ENCODE results near the gene ARFGEF3.
"Not testable (repeated sequence)": the region's sequence is repeated elsewhere in the genome, so short reads cannot be mapped to it uniquely, and the experiment has no call there.

Gene ARFGEF3

DNA sequence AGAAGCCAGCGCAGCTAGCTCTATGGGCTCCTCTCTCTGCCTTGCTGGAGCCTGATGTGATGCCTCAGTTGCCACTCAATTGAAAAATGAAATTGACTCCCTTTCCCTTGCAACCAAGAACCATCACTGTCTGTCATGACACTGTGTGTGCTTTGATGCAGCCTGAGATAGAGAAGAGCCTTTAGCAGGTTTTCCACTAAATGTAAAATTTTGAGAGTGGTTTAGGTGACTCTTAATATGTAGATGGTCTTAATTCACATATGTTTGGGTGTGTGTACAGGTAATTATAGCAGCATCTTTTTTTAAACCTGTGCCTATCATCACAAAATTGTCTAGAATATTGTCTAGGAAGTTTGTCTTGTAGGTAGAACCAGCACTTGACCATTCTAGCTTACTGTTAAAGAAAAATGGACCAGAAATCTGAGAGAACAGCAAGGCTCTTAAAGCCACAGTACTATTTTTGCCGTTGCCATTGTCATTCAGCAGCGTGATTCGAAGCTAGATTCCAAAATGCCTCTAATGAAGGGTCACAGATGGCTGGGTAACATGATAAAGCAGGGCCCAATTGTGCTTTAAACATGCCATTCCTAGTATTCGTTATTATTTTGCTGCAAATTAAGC, 1.3 kb downstream of the ARFGEF3 start:
- no peak for DNase-seq (ENCODE audit: low read depth)

DNA sequence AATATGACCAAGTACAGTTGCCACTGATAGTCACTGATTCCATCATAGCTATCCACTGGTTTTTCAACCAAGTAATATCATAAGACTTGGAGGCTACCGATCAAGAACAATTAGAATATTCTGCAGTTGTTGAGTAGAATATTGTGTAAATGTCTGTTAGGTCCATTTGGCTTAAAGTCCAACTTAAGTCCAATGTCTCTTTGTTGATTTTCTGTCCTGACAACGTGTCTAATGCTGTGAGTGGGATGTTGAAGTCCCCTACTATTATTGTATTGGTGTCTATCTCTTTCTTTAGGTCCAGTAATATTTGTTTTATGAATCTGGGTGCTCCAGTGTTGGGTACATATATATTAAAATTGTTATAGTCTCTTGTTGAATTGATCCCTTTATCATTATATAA, 13.9 kb downstream of the ARFGEF3 start:
- no peak for DNase-seq (ENCODE audit: low read depth)

DNA sequence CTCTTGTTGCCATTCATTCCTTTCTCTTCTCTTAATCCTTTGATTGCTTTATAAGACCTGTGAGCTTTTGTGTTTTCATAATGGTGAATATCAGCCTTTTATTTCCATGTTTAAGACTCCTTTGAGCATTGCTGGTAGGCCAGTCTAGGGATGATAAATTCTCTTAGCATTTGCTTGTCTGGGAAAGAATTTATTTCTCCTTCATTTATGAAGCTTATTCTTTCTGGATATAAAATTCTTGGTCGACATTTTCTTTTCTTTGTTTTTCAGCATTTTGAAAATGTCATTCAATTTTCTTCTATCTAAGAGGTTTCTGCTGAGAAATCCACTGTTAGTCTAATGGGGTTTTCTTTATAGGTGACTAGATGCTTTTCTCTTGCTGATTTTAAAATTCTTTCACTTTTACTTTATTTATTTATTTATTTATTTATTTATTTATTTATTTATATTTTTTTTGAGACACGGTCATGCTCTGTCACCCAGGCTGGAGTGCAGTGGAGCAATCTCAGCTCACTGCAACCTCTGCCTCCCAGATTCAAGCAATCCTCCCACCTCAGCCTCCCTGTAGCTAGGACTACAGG, 15.0 kb downstream of the ARFGEF3 start:
- no peak for DNase-seq (ENCODE audit: low read depth)

DNA sequence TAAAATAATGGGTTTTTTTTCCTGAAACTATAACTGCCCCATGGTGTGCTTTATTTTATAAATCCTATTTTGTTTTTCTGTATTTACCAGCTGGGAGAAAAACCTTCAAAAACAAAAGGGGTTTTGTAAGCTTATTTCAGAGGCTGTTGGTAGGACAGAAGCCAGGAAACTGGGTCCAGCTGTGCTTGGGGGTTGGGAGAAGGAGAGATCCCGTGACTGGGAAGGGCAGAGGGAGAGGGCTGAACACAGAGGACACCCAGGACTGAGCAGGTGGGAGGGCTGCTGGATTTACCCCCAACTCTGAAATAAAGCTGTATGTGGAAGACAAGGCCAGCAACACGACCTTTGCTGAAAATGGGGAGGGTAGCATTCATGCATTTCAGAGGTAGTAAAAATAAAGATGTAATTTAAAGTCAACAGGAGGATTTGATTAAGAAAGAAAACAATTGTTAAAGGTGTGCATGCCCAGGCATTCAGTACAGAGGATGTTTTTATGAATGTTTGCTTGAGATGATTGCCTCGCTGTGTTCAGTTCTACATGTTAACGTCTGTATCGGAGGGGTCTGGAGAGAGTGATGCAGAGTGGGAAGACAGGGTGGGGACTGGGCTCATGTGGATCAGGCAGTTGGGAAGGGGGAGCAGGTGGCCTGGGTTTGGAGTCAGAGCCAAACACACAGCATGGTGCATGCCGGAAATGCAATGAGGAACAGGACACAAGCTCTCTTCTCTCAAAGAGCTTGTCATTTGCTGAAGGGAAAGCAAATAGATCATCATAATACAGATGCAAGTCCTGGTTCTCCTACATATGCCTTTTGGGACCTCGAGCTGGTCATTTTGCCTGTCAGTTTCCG, 21.4 kb downstream of the ARFGEF3 start:
- no peak for DNase-seq (ENCODE audit: low read depth)

DNA sequence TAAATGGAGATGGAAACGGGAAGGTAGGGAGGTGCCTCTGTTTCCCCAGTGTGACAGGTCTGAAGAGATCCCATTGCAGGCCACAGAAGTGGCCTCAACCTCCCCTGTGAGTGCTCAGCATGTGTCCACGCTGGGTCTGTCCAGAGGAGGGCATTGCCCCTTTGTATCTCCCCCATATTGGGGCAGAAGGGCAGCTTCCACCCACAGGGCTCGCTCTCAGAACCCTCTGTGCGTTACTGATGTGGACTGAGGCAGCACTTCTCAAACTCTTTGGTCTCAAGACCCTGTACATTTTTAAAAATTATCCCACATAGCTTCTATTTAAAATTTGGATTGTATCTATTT, 22.0 kb downstream of the ARFGEF3 start:
- DNase-seq (ENCODE audit: low read depth), result no peak

DNA sequence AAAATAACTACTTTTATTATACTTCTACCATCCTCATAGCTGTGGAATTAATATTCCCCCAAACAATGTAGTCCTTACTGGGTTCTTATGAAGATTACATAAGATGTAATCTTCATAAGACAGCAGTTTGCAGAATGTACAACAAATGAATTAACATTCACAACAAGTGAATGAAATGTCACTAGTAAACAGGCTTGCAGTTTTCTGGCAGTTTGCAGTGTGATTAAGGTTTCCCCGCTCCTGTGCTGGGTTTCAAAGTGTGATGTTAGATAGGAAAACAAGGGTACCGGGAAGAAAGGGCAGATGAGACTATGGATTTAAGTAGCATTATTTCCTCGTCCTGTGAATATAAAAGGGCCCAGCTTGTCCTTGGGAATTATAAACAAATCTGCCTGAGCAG, 22.5 kb downstream of the ARFGEF3 start:
- DNase-seq (ENCODE audit: low read depth), result no peak

DNA sequence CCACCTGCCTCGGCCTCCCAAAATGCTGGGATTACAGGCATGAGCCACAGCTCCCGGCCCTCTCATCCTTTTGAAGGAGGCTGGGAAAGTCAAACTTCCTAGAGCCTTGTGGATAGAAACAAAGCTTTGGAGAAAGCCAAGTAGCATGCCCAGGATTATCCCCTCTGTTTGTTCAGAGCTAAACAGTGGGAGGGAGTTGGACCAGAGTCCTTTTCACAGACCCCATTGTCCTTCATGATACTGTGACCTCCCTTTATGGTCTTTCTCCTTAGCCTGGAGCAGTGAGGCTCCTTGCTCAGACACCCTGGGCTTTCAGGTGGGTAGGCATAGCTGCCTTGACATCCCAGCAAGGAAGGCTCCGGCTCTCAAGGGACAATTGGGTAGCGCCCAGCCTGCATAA, 25.4 kb downstream of the ARFGEF3 start:
- no peak for DNase-seq (ENCODE audit: low read depth)

DNA sequence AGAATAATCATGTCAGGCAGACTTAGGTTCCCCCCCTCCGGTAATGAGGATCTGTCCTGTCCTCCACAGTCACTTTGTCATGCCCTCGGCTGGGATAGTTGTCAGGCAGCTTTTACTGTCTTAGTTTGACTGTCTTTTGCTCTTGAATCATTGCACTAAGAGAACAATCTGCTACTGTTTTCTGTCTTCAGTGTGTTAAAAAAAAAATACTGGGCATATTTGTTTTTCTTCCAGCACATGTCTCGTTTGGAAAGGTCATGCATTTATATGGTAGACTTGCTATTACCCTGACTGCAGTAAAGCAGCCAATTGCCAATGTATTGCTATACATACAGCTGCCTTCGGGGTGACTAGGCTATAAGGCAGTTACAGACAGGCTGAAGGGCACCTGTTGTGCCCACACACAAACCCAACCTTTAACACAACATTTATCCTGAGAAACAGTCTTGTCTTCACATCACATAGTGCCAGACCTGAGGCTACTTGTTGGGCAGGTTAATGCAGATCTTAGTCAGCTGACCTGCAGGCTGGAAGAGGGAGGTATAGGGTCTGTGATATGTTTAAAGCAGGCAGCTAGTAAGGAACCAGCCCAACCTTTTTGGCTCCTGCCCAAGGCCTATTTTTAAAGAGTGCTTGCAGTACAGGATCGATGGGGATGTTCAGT, 26.7 kb downstream of the ARFGEF3 start:
- no peak for DNase-seq (ENCODE audit: low read depth)

DNA sequence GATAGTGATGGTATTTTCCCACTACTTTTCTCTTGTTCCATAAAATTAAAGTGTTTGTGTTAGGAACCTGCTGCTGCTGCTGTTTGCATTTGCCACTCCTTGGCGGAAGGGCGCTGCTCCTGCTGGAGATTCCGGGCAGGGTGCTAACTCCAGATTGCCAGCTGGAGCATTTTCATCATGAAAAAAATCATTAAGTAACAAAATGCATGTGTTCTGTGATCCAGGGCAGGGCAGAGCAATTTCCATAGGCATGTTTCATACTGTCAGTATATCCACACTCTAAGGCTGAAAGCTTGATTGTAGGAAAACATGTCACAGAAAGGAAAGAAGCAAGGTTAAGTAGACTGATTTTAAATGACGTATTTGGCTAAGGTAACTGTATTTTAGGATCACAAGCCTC, 32.5 kb downstream of the ARFGEF3 start:
- no peak for DNase-seq (ENCODE audit: low read depth)

DNA sequence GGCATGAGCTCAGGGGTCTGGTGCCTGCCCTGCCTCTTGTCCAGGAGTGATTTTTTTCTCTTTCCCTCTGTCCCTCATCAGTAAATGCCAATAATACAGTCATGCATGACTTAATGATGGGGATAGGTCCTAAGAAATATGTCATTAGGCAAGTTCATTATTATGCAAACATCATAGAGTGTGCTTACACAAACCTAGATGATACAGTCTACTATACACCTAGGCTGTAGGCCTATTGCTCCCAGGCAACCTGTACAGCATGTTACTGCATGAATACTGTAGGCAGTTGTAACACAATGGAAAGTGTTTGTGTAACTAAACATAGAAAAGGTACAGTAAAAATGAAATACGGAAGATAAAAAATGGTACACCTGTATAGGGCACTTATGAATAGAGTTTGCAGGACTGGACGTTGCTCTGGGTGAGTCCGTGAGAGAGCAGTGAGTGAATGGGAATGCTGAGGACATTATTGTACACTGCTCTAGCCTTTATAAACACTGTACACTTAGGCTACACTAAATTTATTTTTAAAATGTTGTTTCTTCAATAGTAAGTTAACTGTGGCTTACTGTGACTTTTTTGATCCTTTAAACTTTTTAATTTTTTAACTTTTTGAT, 34.5 kb downstream of the ARFGEF3 start:
- DNase-seq (ENCODE audit: low read depth), result no peak

DNA sequence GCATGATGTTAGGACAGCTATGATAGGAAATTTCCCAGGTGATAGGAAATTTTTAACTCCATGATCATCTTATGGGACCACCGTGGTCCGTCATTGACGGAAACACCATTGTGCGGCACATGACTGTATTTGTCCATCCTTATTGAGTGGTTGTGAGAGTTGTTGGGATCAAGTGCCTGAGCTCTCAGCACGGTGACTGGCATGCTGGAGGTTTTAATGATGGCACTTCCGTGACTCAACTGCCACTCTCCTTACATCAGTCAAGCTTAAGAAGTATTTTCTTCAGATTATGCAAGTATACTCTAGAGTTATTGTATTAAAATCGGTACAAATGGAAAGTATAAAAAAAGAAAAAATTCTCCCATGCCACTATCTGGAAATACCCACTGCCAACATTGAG, 35.8 kb downstream of the ARFGEF3 start:
- no peak for DNase-seq (ENCODE audit: low read depth)

DNA sequence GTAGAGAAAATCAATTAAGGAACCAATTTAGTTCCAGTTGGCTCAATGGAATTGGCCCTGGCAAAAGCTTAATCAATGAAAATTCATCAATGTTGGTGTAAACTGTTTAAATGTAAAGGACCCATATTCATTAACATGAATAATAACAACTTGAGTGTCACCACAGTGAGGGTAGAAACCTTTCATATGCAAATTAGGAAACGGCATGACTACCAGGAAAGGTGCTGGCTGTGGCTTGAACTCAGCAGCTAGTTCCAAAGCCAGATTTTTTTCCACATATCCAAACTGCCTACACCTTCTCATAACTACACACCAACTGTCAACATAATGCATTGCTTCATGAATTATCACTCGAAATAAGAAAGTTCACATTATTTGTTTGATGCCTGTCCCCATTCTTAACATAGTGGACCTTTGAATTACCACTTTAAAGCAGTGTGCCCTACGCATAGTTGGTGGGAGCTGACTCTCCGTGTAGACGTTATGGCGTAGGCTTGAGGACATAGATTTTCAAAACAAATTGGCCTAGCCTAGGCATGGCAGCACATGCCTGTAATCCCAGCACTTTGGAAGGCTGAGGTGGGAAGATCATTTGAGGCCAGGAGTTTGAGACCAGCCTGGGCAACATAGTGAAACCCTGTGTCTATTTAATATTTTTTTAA, 36.8 kb downstream of the ARFGEF3 start:
- DNase-seq (ENCODE audit: low read depth), result no peak

DNA sequence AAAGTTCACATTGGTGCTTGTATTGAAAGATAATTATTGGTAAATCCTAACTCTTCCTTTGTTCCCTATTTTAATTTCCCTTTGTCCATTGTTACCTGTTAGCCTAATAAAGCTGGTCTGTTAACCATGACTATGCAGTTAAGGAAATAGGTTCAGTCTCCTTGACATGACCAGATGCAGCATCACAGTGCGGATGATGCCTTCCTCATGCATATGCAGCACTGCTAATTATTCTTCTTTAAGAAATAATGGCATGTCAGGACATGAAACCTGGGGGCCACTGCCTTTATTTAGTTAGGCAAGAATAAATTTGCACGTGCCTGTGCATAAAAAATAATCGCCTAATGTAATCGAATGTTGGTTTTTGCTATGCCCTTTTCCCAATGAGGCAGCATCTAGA, 40.1 kb downstream of the ARFGEF3 start:
- no peak for DNase-seq (ENCODE audit: low read depth)

DNA sequence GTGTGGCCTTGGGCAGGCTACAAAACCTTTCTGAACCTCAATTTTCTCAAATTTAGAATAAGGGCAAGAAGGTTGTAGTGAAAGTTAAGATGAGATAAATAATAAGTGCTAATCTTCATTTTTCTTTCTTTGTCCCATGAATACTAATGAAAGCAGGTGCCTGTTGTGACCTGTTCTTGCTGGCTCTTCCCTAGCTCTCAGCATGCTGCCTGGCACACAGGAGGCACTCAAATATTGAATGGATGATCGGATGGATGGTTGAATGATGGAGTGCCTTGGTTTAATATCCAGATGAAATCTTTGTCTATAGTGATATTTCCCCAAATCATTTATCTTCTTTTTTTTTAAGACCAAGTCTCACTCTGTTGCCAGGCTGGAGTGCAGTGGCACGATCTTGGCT, 41.6 kb downstream of the ARFGEF3 start:
- no peak for DNase-seq (ENCODE audit: low read depth)

DNA sequence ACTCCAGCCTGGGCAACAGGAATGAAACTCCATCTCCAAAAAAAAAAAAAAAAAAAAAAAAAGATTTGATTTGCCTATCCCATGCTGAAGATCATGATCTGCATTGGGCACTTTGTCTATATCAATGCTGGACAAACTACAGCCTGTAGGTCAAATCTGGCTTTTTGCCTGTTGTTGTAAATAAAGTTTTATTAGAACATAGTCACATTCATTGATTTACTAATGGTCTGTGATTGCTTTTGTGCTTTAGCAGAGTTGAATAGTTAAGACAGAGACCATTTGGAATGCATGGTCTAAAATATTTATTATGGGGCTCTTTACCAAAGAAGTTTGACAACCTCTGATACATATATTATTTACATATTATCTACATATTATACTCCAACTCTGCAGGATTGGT, 42.6 kb downstream of the ARFGEF3 start:
- DNase-seq (ENCODE audit: low read depth), result no peak

DNA sequence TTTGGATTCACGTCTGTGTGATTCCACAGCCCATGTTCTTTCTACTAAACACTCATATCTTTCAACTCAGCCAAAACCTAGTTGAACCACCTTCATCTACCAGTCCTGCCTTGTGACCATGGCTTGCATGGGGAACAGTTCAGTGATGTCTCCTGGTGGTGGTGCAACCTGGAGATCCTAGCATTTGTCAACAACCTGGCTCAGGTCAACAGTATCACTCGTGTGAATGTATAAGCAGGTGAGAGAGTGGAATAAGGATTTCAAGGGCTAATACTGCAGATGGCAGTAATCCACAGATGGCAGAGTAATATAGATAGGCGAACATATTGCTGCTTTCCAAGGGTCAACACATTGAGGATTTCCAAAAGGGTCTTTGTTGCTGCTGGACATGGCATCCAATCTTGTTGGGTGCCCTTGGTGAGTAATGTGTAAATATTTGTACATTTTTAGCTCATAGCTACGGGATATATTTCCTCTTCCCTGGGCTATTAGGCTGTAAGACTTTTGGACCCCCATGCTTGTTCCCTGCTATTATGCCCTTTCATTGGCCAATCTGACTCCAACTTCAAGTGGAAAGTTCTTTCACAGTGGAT, 43.1 kb downstream of the ARFGEF3 start:
- DNase-seq (ENCODE audit: low read depth), result no peak

DNA sequence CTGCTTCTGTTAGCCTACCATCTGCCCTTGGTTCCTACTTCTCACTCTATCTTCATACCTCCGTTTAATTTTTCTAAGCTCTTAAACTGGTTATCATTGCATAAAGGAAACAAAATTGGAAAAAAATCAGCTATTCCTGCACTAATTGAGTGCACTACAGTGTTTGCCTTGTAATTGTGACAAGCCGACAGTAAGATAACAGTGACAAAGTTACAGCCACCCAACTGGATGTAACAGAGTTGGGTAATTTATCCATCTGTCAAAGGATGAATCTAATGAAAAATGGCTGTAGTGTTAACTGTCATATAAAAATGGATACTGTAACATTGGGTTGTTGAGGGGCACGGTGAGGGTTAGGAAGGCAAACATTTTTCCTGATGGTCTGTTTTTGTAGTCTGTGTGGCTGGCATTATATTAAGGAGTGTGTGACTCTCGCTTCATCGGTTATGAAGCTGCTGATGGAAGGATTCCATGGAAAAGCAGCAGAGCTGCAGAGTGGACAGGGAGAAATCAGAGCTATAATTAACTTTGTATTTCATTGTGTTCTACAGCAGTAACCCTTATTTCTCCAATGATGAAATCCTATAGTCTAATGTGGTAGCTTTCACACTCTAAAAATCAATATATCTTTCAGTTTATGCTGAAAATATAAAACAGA, 43.8 kb downstream of the ARFGEF3 start:
- no peak for DNase-seq (ENCODE audit: low read depth)

DNA sequence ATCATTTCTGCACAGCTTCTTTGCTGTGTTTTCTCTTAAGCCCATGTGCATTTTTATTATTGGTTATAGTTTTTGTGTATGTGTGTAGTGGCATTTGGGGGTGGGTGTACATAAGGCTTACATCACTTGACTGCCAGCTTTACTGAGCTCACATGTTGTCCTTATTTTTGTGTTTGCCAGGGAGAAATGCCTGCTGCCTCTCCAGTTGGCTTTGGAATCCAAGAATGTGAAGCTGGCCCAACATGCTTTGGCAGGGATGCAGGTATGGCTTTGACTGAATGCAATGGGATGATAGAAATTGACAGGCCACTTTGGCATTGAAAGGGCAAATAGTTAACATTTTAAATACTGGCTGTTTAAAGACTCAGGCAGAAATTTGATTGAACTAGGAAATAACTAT, 45.1 kb downstream of the ARFGEF3 start:
- no peak for DNase-seq (ENCODE audit: low read depth)

DNA sequence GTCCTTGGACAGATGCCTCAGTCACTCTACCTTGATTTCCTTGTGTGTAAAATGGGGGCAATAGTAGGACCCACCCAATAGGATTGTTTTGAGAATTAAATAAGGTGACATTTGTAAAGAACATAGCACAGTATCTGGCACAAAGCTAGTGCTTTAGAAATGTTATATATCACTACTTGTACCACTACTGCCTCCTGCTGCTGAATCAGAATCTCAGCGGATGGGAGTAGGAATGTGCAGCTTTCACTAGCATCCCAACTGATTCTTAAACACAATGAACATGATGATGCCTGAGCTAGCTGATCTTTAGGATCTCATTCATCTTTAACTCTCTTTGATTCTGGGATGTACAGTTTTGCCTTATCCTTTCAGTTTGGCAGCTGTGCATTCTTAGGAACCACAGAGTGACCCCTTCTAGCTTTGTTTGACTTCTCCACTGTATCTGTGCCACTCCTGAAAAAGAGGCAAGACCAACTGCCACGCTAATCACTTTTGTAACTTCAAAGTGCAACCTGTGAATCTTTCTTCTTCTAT, 49.4 kb downstream of the ARFGEF3 start:
- DNase-seq (ENCODE audit: low read depth), result no peak

DNA sequence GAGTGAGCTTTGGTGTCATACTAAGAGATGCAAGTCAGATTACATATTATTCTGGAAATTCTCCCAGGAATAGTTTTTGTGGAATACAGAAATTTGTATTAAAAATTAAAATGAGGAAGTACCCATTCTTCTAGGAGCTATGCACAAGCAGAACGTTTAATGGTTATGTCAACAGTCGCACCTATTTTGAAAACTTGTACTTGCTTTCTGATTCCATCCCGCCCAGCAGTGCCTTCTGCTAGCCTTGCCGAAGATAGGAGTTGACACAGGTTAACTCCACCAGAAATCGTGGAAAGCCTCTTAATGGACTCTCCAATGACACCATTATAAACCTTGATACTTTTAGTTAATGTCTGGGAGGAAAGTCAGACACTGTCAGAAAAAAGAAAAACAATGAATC, 49.9 kb downstream of the ARFGEF3 start:
- DNase-seq (ENCODE audit: low read depth), result no peak

DNA sequence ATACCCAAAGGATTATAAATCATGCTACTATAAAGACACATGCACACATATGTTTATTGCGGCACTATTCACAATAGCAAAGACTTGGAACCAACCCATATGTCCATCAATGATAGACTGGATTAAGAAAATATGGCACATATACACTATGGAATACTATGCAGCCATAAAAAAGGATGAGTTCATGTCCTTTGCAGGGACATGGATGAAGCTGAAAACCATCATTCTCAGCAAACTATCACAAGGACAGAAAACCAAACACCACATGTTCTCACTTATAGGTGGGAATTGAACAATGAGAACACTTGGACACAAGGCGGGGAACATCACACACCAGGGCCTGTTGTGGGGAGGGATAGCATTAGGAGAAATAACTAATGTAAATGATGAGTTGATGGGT, 50.8 kb downstream of the ARFGEF3 start:
- not testable (repeated sequence) for DNase-seq (ENCODE audit: low read depth)
